ENCODE results near the gene BLMH.
A peak's percentile ranks its signal among the peaks of the same experiment; 100 is the strongest.

BLMH gene

DNA sequence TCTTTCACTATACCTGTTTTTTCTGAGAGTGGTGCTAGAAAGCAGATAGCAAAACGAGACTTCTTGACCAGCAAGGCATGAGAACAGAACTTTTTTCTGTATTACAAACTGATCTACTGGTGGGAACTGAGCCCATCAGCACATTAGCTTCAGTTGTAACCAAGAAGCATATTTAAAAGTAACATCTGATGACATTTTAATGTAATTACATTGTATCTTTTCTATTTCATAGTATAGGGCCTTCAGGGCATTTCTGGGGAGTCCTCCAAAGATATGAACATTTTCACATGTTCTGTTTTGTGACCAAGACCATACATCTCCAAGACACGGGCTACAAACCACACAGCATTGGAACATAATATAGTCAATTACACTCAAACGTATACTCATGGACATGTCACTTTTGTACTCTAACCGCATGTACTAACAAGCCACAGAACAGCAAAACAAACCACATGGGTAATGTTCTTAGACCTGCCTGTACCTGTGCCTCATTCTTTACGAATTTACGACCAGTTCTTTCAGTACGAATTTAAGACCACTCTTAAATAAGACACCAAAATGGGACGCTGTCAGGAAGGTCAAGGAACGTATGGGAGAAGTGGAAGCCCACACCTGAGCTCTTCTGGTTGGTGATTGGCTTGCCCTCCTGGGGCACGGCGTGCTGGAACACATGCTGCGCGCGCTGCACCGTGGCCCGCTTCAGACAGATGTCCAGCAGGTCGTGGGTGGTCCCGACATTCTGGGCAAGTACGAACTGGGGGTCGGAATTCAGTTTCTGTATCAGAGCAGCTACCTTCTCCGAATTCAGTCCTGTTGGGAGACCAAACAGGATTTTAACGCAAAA is 825 bp downstream of the BLMH start:
- Histone ChIP-seq H3K36me3 (ENCODE audit: control insufficient read depth in 1 of 2, insufficient read depth in 2 of 2, low read length in 2 of 2) (peaks cover 9 to 14% of the 10 kb centered on the region in 2 experiments), H3K4me3 (ENCODE audit: low read depth, low read length) (peak overlapping the region; percentile 85), H2AK5ac (ENCODE audit: low read length) (no peak overlapping the region), H2AFZ (ENCODE audit: insufficient read depth, low read length, poor library complexity) (peak overlapping the region; percentile 88), H3K4ac (ENCODE audit: low read depth, low read length) (no peak overlapping the region), H3K14ac (ENCODE audit: low read length) (peak overlapping the region; percentile 80), H3K79me2 (ENCODE audit: control insufficient read depth, insufficient read depth, low read length, poor library complexity) (peaks cover 5% of the 10 kb centered on the region), H3K27ac (ENCODE audit: low read depth, low read length) (no peak overlapping the region), H4K8ac (ENCODE audit: low read depth, low read length) (peak overlapping the region; percentile 56), H2BK12ac (ENCODE audit: low read length) (no peak overlapping the region), H4K12ac (ENCODE audit: low read depth, low read length) (no peak overlapping the region), H3K4me1 (ENCODE audit: control insufficient read depth in 1 of 2, insufficient read depth in 2 of 2, low read length in 2 of 2) (peaks cover 0 to 4% of the 10 kb centered on the region in 2 experiments), H3K4me2 (ENCODE audit: low read length) (peak overlapping the region; percentile 82), H4K91ac (ENCODE audit: low read depth, low read length) (peak overlapping the region; percentile 87), H3K18ac (ENCODE audit: low read length) (no peak overlapping the region), H2BK120ac (ENCODE audit: insufficient read depth, low read length, poor library complexity) (no peak overlapping the region), H3K27me3 (ENCODE audit: insufficient read depth, low read length) (no peaks in the 10 kb centered on the region), H3K79me1 (ENCODE audit: low read length) (peaks cover 12% of the 10 kb centered on the region), H2BK5ac (ENCODE audit: low read depth, low read length, poor library complexity) (no peak overlapping the region), H3K9me3 (ENCODE audit: insufficient read depth, low read depth, low read length) (no peaks in the 10 kb centered on the region), H3K9ac (ENCODE audit: low read length) (peak overlapping the region; percentile 85), H3K23ac (ENCODE audit: low read length) (no peak overlapping the region)
- DNase-seq: peak; percentile 24 to 58
- no CpG with 5 or more reads among the region's 22 CpGs for WGBS (ENCODE audit: extremely low coverage, insufficient coverage, insufficient read length)

DNA sequence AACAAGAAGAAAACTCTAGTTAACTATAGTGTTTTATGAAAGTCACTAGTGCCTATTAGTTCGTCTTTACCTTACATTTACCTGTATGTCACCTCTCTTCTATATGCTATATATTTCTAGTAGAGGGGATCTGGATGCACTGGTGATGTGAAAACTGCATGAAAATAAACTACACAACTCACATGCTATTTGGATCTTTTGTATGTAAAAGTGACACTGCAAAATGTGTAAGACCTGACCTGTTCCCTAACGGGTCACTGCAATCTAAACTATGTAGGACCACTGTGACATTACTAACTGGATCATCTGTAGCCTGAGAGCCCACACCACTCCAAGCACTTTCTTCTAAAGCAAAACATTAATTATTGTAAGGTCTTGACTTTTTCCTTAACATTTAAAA is 1.7 kb downstream of the BLMH start:
- DNase-seq: no peak
- Histone ChIP-seq H3K23ac (ENCODE audit: low read length) (no peak overlapping the region), H2BK120ac (ENCODE audit: insufficient read depth, low read length, poor library complexity) (no peak overlapping the region)

DNA sequence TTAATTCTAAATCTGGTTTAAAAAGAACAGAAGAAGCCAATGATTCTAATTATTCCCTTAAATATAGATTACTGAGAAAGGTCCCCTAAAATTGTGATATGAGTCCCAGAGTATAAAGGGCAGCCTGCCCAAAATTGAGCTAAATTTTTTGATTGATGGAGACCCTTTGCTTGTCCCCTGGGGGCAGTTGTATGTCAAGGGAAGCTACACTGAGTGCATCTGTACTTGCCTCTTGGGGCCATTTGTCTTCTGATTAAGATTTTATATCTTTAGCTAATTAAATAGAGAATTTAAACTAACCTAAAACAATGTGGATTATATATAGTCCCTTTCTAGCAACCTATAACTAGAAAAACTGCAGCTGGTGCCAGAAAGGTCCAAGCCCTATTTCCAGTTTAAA is 12.6 kb downstream of the BLMH start:
- Histone ChIP-seq H3K14ac (ENCODE audit: low read length) (no peak overlapping the region), H3K4me3 (ENCODE audit: low read depth, low read length) (no peak overlapping the region), H2BK5ac (ENCODE audit: low read depth, low read length, poor library complexity) (no peak overlapping the region)

More for the DNA sequence above, 1.7 kb downstream of the BLMH start:
- no peaks in the 10 kb centered on the region for H3K9me3 ChIP-seq (ENCODE audit: insufficient read depth, low read depth, low read length)
- no peak overlapping the region for H3K14ac ChIP-seq (ENCODE audit: low read length)
- no peak overlapping the region for H3K27ac ChIP-seq (ENCODE audit: low read depth, low read length)
- peaks cover 5% of the 10 kb centered on the region for H3K79me2 ChIP-seq (ENCODE audit: control insufficient read depth, insufficient read depth, low read length, poor library complexity)
- no peak overlapping the region for H3K4me2 ChIP-seq (ENCODE audit: low read length)
- H4K8ac ChIP-seq (ENCODE audit: low read depth, low read length): no peak overlapping the region
- no peak overlapping the region for H3K4me3 ChIP-seq (ENCODE audit: low read depth, low read length)
- no peak overlapping the region for H3K4ac ChIP-seq (ENCODE audit: low read depth, low read length)
- no peak overlapping the region for H2BK5ac ChIP-seq (ENCODE audit: low read depth, low read length, poor library complexity)
- peaks cover 9 to 19% of the 10 kb centered on the region in 2 experiments for H3K36me3 ChIP-seq (ENCODE audit: control insufficient read depth in 1 of 2, insufficient read depth in 2 of 2, low read length in 2 of 2)
- no peak overlapping the region for H2AFZ ChIP-seq (ENCODE audit: insufficient read depth, low read length, poor library complexity)
- no peak overlapping the region for H4K91ac ChIP-seq (ENCODE audit: low read depth, low read length)
- no peak overlapping the region for H4K12ac ChIP-seq (ENCODE audit: low read depth, low read length)
- H3K79me1 ChIP-seq (ENCODE audit: low read length): peaks cover 12% of the 10 kb centered on the region
- no peak overlapping the region for H2BK12ac ChIP-seq (ENCODE audit: low read length)
- WGBS (ENCODE audit: extremely low coverage, insufficient coverage, insufficient read length): no CpG with 5 or more reads among the region's 2 CpGs
- H3K18ac ChIP-seq (ENCODE audit: low read length): no peak overlapping the region
- no peak overlapping the region for H2AK5ac ChIP-seq (ENCODE audit: low read length)
- H3K27me3 ChIP-seq (ENCODE audit: insufficient read depth, low read length): no peaks in the 10 kb centered on the region
- H3K9ac ChIP-seq (ENCODE audit: low read length): no peak overlapping the region
- H3K4me1 ChIP-seq (ENCODE audit: control insufficient read depth in 1 of 2, insufficient read depth in 2 of 2, low read length in 2 of 2): peaks cover 0 to 4% of the 10 kb centered on the region in 2 experiments

DNA sequence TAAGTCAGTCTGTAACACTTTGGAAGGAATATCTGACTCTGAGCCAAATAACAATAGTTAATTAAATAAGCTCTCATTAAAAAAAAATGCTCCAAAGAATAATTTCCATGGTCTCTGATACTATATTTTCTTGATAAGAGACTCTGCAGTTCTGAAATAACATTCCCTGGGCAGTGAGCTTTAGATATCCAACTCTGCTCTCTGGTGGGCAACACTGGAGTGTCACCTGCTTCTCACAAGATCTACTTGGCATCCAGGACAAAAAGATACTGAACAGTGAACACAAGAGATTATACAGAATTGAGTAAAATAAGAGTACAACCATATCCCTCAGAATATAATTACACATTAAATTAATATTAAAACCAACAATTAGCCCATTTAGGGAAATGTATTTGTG is 13.7 kb downstream of the BLMH start:
- Histone ChIP-seq H2BK120ac (ENCODE audit: insufficient read depth, low read length, poor library complexity) (no peak overlapping the region), H4K12ac (ENCODE audit: low read depth, low read length) (no peak overlapping the region), H2BK5ac (ENCODE audit: low read depth, low read length, poor library complexity) (no peak overlapping the region), H3K9ac (ENCODE audit: low read length) (no peak overlapping the region), H3K14ac (ENCODE audit: low read length) (no peak overlapping the region), H2BK12ac (ENCODE audit: low read length) (no peak overlapping the region), H3K27me3 (ENCODE audit: insufficient read depth, low read length) (no peaks in the 10 kb centered on the region), H3K4ac (ENCODE audit: low read depth, low read length) (no peak overlapping the region), H2AK5ac (ENCODE audit: low read length) (no peak overlapping the region), H4K91ac (ENCODE audit: low read depth, low read length) (no peak overlapping the region), H3K9me3 (ENCODE audit: insufficient read depth, low read depth, low read length) (no peaks in the 10 kb centered on the region), H3K27ac (ENCODE audit: low read depth, low read length) (no peak overlapping the region), H2AFZ (ENCODE audit: insufficient read depth, low read length, poor library complexity) (no peak overlapping the region), H3K36me3 (ENCODE audit: control insufficient read depth in 1 of 2, insufficient read depth in 2 of 2, low read length in 2 of 2) (peaks cover 13 to 18% of the 10 kb centered on the region in 2 experiments), H3K4me3 (ENCODE audit: low read depth, low read length) (no peak overlapping the region), H3K4me1 (ENCODE audit: control insufficient read depth in 1 of 2, insufficient read depth in 2 of 2, low read length in 2 of 2) (no peaks in the 10 kb centered on the region), H3K23ac (ENCODE audit: low read length) (no peak overlapping the region), H4K8ac (ENCODE audit: low read depth, low read length) (no peak overlapping the region), H3K79me1 (ENCODE audit: low read length) (no peaks in the 10 kb centered on the region), H3K79me2 (ENCODE audit: control insufficient read depth, insufficient read depth, low read length, poor library complexity) (no peaks in the 10 kb centered on the region), H3K18ac (ENCODE audit: low read length) (no peak overlapping the region), H3K4me2 (ENCODE audit: low read length) (no peak overlapping the region)
- peak; percentile 23 to 63 for DNase-seq

More for the DNA sequence above, 12.6 kb downstream of the BLMH start:
- Histone ChIP-seq H3K27me3 (ENCODE audit: insufficient read depth, low read length) (no peaks in the 10 kb centered on the region), H3K4me2 (ENCODE audit: low read length) (no peak overlapping the region), H3K79me1 (ENCODE audit: low read length) (no peaks in the 10 kb centered on the region), H3K27ac (ENCODE audit: low read depth, low read length) (no peak overlapping the region), H3K79me2 (ENCODE audit: control insufficient read depth, insufficient read depth, low read length, poor library complexity) (no peaks in the 10 kb centered on the region), H3K4ac (ENCODE audit: low read depth, low read length) (no peak overlapping the region), H2BK120ac (ENCODE audit: insufficient read depth, low read length, poor library complexity) (no peak overlapping the region), H3K23ac (ENCODE audit: low read length) (no peak overlapping the region), H2AFZ (ENCODE audit: insufficient read depth, low read length, poor library complexity) (no peak overlapping the region), H4K91ac (ENCODE audit: low read depth, low read length) (no peak overlapping the region), H4K8ac (ENCODE audit: low read depth, low read length) (no peak overlapping the region), H3K18ac (ENCODE audit: low read length) (no peak overlapping the region), H2BK12ac (ENCODE audit: low read length) (no peak overlapping the region), H4K12ac (ENCODE audit: low read depth, low read length) (no peak overlapping the region), H3K4me1 (ENCODE audit: control insufficient read depth in 1 of 2, insufficient read depth in 2 of 2, low read length in 2 of 2) (no peaks in the 10 kb centered on the region), H3K9ac (ENCODE audit: low read length) (no peak overlapping the region), H3K9me3 (ENCODE audit: insufficient read depth, low read depth, low read length) (no peaks in the 10 kb centered on the region), H3K36me3 (ENCODE audit: control insufficient read depth in 1 of 2, insufficient read depth in 2 of 2, low read length in 2 of 2) (peaks cover 10 to 16% of the 10 kb centered on the region in 2 experiments), H2AK5ac (ENCODE audit: low read length) (no peak overlapping the region)
- no peak for DNase-seq
